B cell (primary cell): ENCODE measurements around the gene MGAT5. TPM values are rescaled to one million over a fixed set of nuclear protein-coding genes. Genes with fewer than 3 reads are reported as not detected.

Source experiments
- ATAC-seq: fragments of 200-7000 bp; cut with Tn5 transposase; one replicate; pipeline ENCODE4 v1.10.0; 2021; ENCODE audit warnings: low read depth, mild to moderate bottlenecking, moderate number of reproducible peaks, moderate library complexity
- CTCF ChIA-PET: fragments of 350-600 bp; sonication (Branson Sonifier 250); formaldehyde crosslinking; loops from one replicate; lab custom pipeline; 2021; ENCODE audit warnings: antibody characterized with exemption, inconsistent platforms; lab: Charles Lee
- POLR2A ChIA-PET: fragments of 350-600 bp; sonication (Branson Sonifier 250); formaldehyde crosslinking; loops from one replicate; lab custom pipeline; 2021; ENCODE audit warnings: antibody characterized with exemption; lab: Charles Lee
- DNase-seq: peaks from one replicate; pipeline ENCODE4 v3.0.0; 2013
- H2AFZ ChIP-seq: 2 replicates; pipeline ENCODE4 v1.6.1; 2012; ENCODE audit warnings: mild to moderate bottlenecking, low read depth, low read length; ENCODE audit not compliant: insufficient read depth, poor library complexity, severe bottlenecking
- H3K27ac ChIP-seq, 2 donors: 1 replicate in 1 of 2; 2 replicates in 1 of 2; pipeline ENCODE4 v1.5.1; 2012 to 2013; ENCODE audit warnings: low read length in 2 of 2, mild to moderate bottlenecking in 2 of 2, moderate library complexity in 1 of 2
- H3K27me3 ChIP-seq, 4 experiments: fragments of 200-600 bp in 1 of 4; sonication (generic) in 1 of 4; replicated peaks in 1 of 4; 1 replicate in 2 of 4; 2 replicates in 2 of 4; pipeline versions ENCODE4 v1.6.1 to v1.7.0; 2013 to 2016; ENCODE audit warnings: low read length in 3 of 4, mild to moderate bottlenecking in 2 of 4, mixed read lengths in 1 of 4, moderate library complexity in 1 of 4; ENCODE audit not compliant: insufficient read depth in 4 of 4, control insufficient read depth in 3 of 4; ENCODE audit errors: control extremely low read depth in 1 of 4
- H3K36me3 ChIP-seq, 2 experiments: replicated peaks in 1 of 2; 1 replicate in 1 of 2; 2 replicates in 1 of 2; pipeline versions ENCODE4 v1.6.1 to v1.7.1; 2013; ENCODE audit warnings: low read length in 1 of 2; ENCODE audit not compliant: insufficient read depth in 2 of 2, control insufficient read depth in 1 of 2; ENCODE audit errors: control extremely low read depth in 1 of 2, extremely low read depth in 1 of 2
- H3K4me1 ChIP-seq, 2 donors: fragments of 200-600 bp in 1 of 2; sonication (generic) in 1 of 2; 1 replicate in 1 of 2; 2 replicates in 1 of 2; pipeline versions ENCODE4 v1.5.1 to v1.6.1; 2013 to 2017; ENCODE audit warnings: low read length in 2 of 2; ENCODE audit not compliant: control insufficient read depth in 2 of 2, insufficient read depth in 2 of 2
- H3K4me2 ChIP-seq: replicated peaks from 2 replicates; pipeline ENCODE3; 2012; ENCODE audit warnings: mild to moderate bottlenecking, low read depth, low read length; ENCODE audit not compliant: poor library complexity, severe bottlenecking
- H3K4me3 ChIP-seq, 5 experiments: fragments of 200-600 bp in 1 of 5; sonication (generic) in 1 of 5; 1 replicate in 3 of 5; 2 replicates in 2 of 5; pipeline versions ENCODE4 v1.5.1 to v1.7.0; 2011 to 2016; ENCODE audit warnings: low read length in 4 of 5, mild to moderate bottlenecking in 4 of 5, low read depth in 2 of 5, control low read depth in 1 of 5, moderate library complexity in 1 of 5; ENCODE audit not compliant: insufficient read depth in 1 of 5; ENCODE audit errors: control extremely low read depth in 1 of 5, extremely low read depth in 1 of 5
- H3K79me2 ChIP-seq: fragments of 200-600 bp; sonication (generic); one replicate; pipeline ENCODE4 v1.6.0; 2016; ENCODE audit warnings: low read length; ENCODE audit not compliant: control insufficient read depth, insufficient read depth
- H3K9ac ChIP-seq: fragments of 200-600 bp; sonication (generic); 2 replicates; pipeline ENCODE4 v1.6.1; 2017; ENCODE audit warnings: mild to moderate bottlenecking, low read length, moderate library complexity
- H3K9me3 ChIP-seq, 3 donors: one replicate each; pipeline versions ENCODE4 v1.6.1 to v1.7.1; 2013; ENCODE audit warnings: low read length in 2 of 3; ENCODE audit not compliant: control insufficient read depth in 2 of 3, insufficient read depth in 1 of 3; ENCODE audit errors: control extremely low read depth in 1 of 3
- H4K20me1 ChIP-seq: 2 replicates; pipeline ENCODE4 v1.6.0; 2012; ENCODE audit warnings: mild to moderate bottlenecking, low read length; ENCODE audit not compliant: insufficient read depth, control insufficient read depth, poor library complexity, severe bottlenecking
- H3K27ac Mint-ChIP-seq: one replicate; pipeline ENCODE4 v1.8.0; 2021; ENCODE audit warnings: mixed read lengths
- H3K27me3 Mint-ChIP-seq: one replicate; pipeline ENCODE4 v1.8.0; 2021; ENCODE audit warnings: mixed read lengths
- H3K4me1 Mint-ChIP-seq: one replicate; pipeline ENCODE4 v1.8.0; 2021; ENCODE audit warnings: mixed read lengths
- H3K4me3 Mint-ChIP-seq: one replicate; pipeline ENCODE4 v1.8.0; 2021; ENCODE audit warnings: mixed read lengths
- H3K9me3 Mint-ChIP-seq: one replicate; pipeline ENCODE4 v1.8.0; 2022; ENCODE audit warnings: mixed read lengths; ENCODE audit not compliant: insufficient read depth
- EZH2 ChIP-seq: IDR thresholded peaks from 2 replicates; pipeline ENCODE4 v1.6.1; 2012; ENCODE audit warnings: borderline replicate concordance, low read depth, mild to moderate bottlenecking, moderate library complexity, low read length; ENCODE audit not compliant: insufficient read depth, poor library complexity, severe bottlenecking
- whole genome bisulfite sequencing: methylation state at CpG from one replicate; pipeline ENCODE4 v1.1.5; 2013; ENCODE audit warnings: missing lambda C conversion rate; ENCODE audit not compliant: insufficient coverage; 5-methylcytosine and 5-hydroxymethylcytosine counted together
- intact Hi-C: fragments of 100-400 bp; cut with micrococcal nuclease; formaldehyde crosslinking; loops from one replicate; pipeline ENCODE4 v1.10.0; 2022
- polyA plus RNA-seq: library from polyadenylated mRNA; depleted of rRNA; stranded (reverse); fragments of >200 nt; gene quantifications from 2 replicates; pipeline ENCODE4 v1.2.3, GENCODE V29; 2012
- total RNA-seq, 2 donors: library from RNA; stranded (reverse); fragments of 120-200 nt in 1 of 2; gene quantifications; 1 replicate in 1 of 2; 2 replicates in 1 of 2; pipeline versions ENCODE4 v1.2.3 to v1.2.4, GENCODE V29; 2013 to 2022
- TF ChIP-seq, protein P1 (sequence below): fragments of 200-600 bp; IDR thresholded peaks from one replicate; pipeline ENCODE4 v1.8.0; 2022; ENCODE audit warnings: antibody characterized with exemption, mild to moderate bottlenecking

Gene MGAT5
- total and polyA plus RNA-seq, 2 donors (not counting 1 experiment from before 2014, with no cell fraction given) = 27.2 to 184 TPM

DNA sequence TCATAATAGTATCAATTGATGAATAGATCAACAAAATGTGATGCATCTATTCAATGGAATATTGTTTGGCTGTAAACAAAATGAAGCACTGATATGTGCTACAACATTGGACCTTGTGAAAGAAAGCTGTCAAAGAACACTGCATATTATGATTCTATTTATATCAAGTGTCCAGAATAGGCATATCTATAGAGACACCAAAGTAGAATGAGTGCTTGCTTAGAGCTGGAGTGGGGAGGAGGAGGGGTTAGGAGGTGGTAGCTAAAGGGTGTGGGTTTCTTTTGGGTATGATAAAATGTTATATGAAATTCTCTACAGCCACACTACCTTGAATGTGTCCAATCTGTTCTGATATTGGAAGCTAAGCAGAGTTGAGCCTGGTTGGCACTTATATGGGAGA is 23.0 kb upstream of the MGAT5 start:
- Histone ChIP-seq H3K4me1 (peaks cover 70 to 71% of the 10 kb centered on the region in 2 donors), H3K4me3 (no peak overlapping the region), H3K27ac (peak overlapping the region in 1 of 2 donors; percentile 79), H3K79me2 (peaks cover 92% of the 10 kb centered on the region), H2AFZ (no peak overlapping the region), H3K4me2 (peak overlapping the region; percentile 71), H3K9me3 (peaks cover 3 to 6% (median 4%) of the 10 kb centered on the region in 3 donors), H3K36me3 (no peaks in the 10 kb centered on the region), H4K20me1 (peaks cover 8% of the 10 kb centered on the region), H3K9ac (no peak overlapping the region), H3K27me3 (no peaks in the 10 kb centered on the region)
- TF ChIP-seq EZH2 = no peak
- TF ChIP-seq, protein P1, sequence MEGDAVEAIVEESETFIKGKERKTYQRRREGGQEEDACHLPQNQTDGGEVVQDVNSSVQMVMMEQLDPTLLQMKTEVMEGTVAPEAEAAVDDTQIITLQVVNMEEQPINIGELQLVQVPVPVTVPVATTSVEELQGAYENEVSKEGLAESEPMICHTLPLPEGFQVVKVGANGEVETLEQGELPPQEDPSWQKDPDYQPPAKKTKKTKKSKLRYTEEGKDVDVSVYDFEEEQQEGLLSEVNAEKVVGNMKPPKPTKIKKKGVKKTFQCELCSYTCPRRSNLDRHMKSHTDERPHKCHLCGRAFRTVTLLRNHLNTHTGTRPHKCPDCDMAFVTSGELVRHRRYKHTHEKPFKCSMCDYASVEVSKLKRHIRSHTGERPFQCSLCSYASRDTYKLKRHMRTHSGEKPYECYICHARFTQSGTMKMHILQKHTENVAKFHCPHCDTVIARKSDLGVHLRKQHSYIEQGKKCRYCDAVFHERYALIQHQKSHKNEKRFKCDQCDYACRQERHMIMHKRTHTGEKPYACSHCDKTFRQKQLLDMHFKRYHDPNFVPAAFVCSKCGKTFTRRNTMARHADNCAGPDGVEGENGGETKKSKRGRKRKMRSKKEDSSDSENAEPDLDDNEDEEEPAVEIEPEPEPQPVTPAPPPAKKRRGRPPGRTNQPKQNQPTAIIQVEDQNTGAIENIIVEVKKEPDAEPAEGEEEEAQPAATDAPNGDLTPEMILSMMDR = no peak
- no peak for ATAC-seq
- ChIA-PET POLR2A (interaction anchor here (0.5 to 0.9 kb wide), 2 partner anchors 12 to 52 kb away, joined by 3 to 7 read pairs; no protein-coding TSS in a partner anchor), CTCF (interaction anchor here (1.4 to 6.1 kb wide), 9 partner anchors 8 to 344 kb away, joined by 3 to 46 read pairs (median 6); no protein-coding TSS in a partner anchor)
- Mint-ChIP-seq H3K27ac (peak overlapping the region; percentile 72), H3K9me3 (no peaks in the 10 kb centered on the region), H3K4me1 (peaks cover 93% of the 10 kb centered on the region), H3K27me3 (no peaks in the 10 kb centered on the region), H3K4me3 (no peak overlapping the region)
- DNase-seq = no peak
- intact Hi-C loops = loop anchor here (5.0 kb wide), 1 partner anchor 34 kb away; no protein-coding TSS in a partner anchor

DNA sequence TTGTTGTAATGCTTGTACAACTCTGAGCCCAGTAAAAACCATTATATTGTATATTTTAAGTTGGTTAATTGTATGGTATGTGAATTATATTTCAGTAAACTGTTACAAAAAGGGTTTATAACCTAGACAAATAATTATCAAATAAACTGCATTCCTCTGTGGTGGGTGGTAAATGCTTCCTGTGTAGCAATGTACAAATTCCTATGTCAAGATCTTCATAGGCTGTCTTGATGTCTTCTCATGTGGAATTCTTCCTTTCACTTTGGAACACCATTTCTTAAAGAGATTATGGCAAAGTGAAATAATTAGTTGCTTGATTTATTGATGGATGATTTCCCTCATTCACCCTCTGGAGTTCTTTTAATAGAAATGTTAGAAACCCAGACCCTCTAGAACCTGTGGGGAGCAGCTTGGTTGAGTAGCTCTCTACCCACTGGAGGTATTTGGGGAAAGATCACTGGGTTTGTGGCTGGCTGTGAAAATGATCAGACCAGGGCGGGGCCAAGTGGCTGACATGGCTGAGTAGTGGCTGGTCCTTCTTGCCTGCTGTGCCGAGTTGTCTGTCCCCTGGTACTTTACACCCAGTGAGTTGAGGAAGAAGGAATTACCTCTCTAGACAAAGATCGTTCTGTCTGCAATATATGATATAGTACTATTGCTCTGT is 22.4 kb upstream of the MGAT5 start:
- H3K79me2 ChIP-seq = peaks cover 92% of the 10 kb centered on the region
- H2AFZ ChIP-seq = no peak overlapping the region
- peak overlapping the region; percentile 44 for H3K9ac ChIP-seq
- Mint-ChIP-seq H3K4me1 (peaks cover 93% of the 10 kb centered on the region), H3K4me3 (peak overlapping the region; percentile 55), H3K27me3 (no peaks in the 10 kb centered on the region), H3K9me3 (no peaks in the 10 kb centered on the region), H3K27ac (peak overlapping the region; percentile 87)
- TF ChIP-seq EZH2 = no peak
- TF ChIP-seq, protein P1 = no peak
- H3K4me1 ChIP-seq = peaks cover 73 to 75% of the 10 kb centered on the region in 2 donors
- H3K4me3 ChIP-seq = peak overlapping the region in 1 of 5 experiments; percentile 48
- H3K36me3 ChIP-seq = no peaks in the 10 kb centered on the region
- CTCF ChIA-PET = interaction anchor here (1.3 to 6.1 kb wide), 10 partner anchors 8 to 345 kb away, joined by 3 to 46 read pairs (median 6); no protein-coding TSS in a partner anchor
- ATAC-seq (no peak), DNase-seq (no peak)
- intact Hi-C loops = loop anchor here (5.0 kb wide), 1 partner anchor 34 kb away; no protein-coding TSS in a partner anchor
- POLR2A ChIA-PET = no interaction called here
- peaks cover 13% of the 10 kb centered on the region for H4K20me1 ChIP-seq
- H3K9me3 ChIP-seq = peaks cover 3 to 6% (median 4%) of the 10 kb centered on the region in 3 donors
- no peaks in the 10 kb centered on the region for H3K27me3 ChIP-seq
- 31% methylated on average over 2 of the region's 3 CpGs for WGBS
- peak overlapping the region; percentile 71 for H3K4me2 ChIP-seq
- H3K27ac ChIP-seq = peak overlapping the region; percentile 63 to 79
